Neuronal stem cell (in vitro differentiated cells): ENCODE data around the gene TBC1D22B.
A peak's percentile ranks its signal among the peaks of the same experiment; 100 is the strongest.

Experiments used
- DNase-seq: peaks from one replicate; pipeline ENCODE4 v3.0.0-alpha.2; 2013; ENCODE audit warnings: low spot score
- H2AFZ ChIP-seq: one replicate; pipeline ENCODE4 v1.6.1; 2013; ENCODE audit warnings: mild to moderate bottlenecking, low read length, inconsistent platforms
- H2AK5ac ChIP-seq: 2 replicates; pipeline ENCODE4 v1.6.1; 2013; ENCODE audit warnings: low read depth, mild to moderate bottlenecking, inconsistent platforms, low read length, moderate library complexity, mixed read lengths
- H2BK120ac ChIP-seq: 2 replicates; pipeline ENCODE4 v1.6.1; 2013; ENCODE audit warnings: low read depth, mild to moderate bottlenecking, inconsistent platforms, low read length, moderate library complexity, mixed read lengths
- H2BK12ac ChIP-seq: one replicate; pipeline ENCODE4 v1.6.1; 2013; ENCODE audit warnings: low read length, inconsistent platforms
- H2BK15ac ChIP-seq: 2 replicates; pipeline ENCODE4 v1.6.1; 2013; ENCODE audit warnings: mild to moderate bottlenecking, low read length, inconsistent platforms, mixed read lengths
- H2BK5ac ChIP-seq: one replicate; pipeline ENCODE4 v1.6.1; 2013; ENCODE audit warnings: inconsistent platforms, mild to moderate bottlenecking, low read length, moderate library complexity
- H3K14ac ChIP-seq: one replicate; pipeline ENCODE4 v1.6.1; 2013; ENCODE audit warnings: low read length, inconsistent platforms
- H3K18ac ChIP-seq: 2 replicates; pipeline ENCODE4 v1.6.1; 2013; ENCODE audit warnings: low read length, inconsistent platforms
- H3K23ac ChIP-seq: 2 replicates; pipeline ENCODE4 v1.6.1; 2013; ENCODE audit warnings: low read depth, mild to moderate bottlenecking, mixed read lengths, low read length, inconsistent platforms; ENCODE audit not compliant: poor library complexity
- H3K27ac ChIP-seq: replicated peaks from 3 replicates; pipeline ENCODE4 v1.5.1; 2013; ENCODE audit warnings: low read length, inconsistent platforms
- H3K27me3 ChIP-seq, 3 experiments: 2 replicates each; pipeline ENCODE4 v1.6.1; 2013; ENCODE audit warnings: low read length in 3 of 3, mild to moderate bottlenecking in 2 of 3, inconsistent platforms in 1 of 3, low read depth in 1 of 3, mixed read lengths in 1 of 3, moderate library complexity in 1 of 3; ENCODE audit not compliant: control insufficient read depth in 3 of 3, insufficient read depth in 3 of 3
- H3K36me3 ChIP-seq, 2 donors: replicated peaks in 1 of 2; 2 replicates each; pipeline ENCODE4 v1.6.1; 2013; ENCODE audit warnings: low read length in 2 of 2; ENCODE audit not compliant: control insufficient read depth in 2 of 2, insufficient read depth in 2 of 2
- H3K4ac ChIP-seq: 2 replicates; pipeline ENCODE4 v1.6.1; 2013; ENCODE audit warnings: inconsistent platforms, mild to moderate bottlenecking, low read length, moderate library complexity
- H3K4me1 ChIP-seq, 2 donors: 1 replicate in 1 of 2; 2 replicates in 1 of 2; pipeline ENCODE4 v1.6.1; 2013; ENCODE audit warnings: low read length in 2 of 2, low read depth in 1 of 2; ENCODE audit not compliant: control insufficient read depth in 2 of 2, insufficient read depth in 1 of 2
- H3K4me2 ChIP-seq: one replicate; pipeline ENCODE4 v1.6.1; 2013; ENCODE audit warnings: mild to moderate bottlenecking, low read length, inconsistent platforms; ENCODE audit not compliant: insufficient read depth, poor library complexity, severe bottlenecking
- H3K4me3 ChIP-seq, 2 donors: 2 replicates each; pipeline ENCODE4 v1.5.1; 2013; ENCODE audit warnings: low read length in 2 of 2, mild to moderate bottlenecking in 2 of 2, inconsistent platforms in 1 of 2, moderate library complexity in 1 of 2
- H3K79me1 ChIP-seq: one replicate; pipeline ENCODE4 v1.6.1; 2013; ENCODE audit warnings: low read depth, mild to moderate bottlenecking, inconsistent platforms, low read length, moderate library complexity
- H3K9ac ChIP-seq: one replicate; pipeline ENCODE4 v1.6.1; 2013; ENCODE audit warnings: mild to moderate bottlenecking, low read depth, low read length, inconsistent platforms; ENCODE audit not compliant: poor library complexity
- H3K9me3 ChIP-seq, 2 donors: replicated peaks in 1 of 2; 2 replicates each; pipeline versions ENCODE3 to v1.6.1; 2013; ENCODE audit warnings: low read length in 2 of 2, mild to moderate bottlenecking in 2 of 2, inconsistent platforms in 1 of 2, low read depth in 1 of 2, mixed read lengths in 1 of 2, moderate library complexity in 1 of 2; ENCODE audit not compliant: control insufficient read depth in 2 of 2, insufficient read depth in 1 of 2
- H4K8ac ChIP-seq: one replicate; pipeline ENCODE4 v1.6.1; 2013; ENCODE audit warnings: low read depth, mild to moderate bottlenecking, inconsistent platforms, low read length, moderate library complexity
- H4K91ac ChIP-seq: one replicate; pipeline ENCODE4 v1.6.1; 2013; ENCODE audit warnings: low read length, low read depth, mild to moderate bottlenecking, inconsistent platforms; ENCODE audit not compliant: poor library complexity
- WGBS, 2 donors: extraction: QIAGEN DNeasy Blood & Tissue Kit; methylation state at CpG; one replicate each; pipeline ENCODE4 v1.1.7; 2013; ENCODE audit warnings: missing lambda C conversion rate in 2 of 2, mixed read lengths in 1 of 2; ENCODE audit not compliant: insufficient read length in 2 of 2, insufficient replicate concordance in 1 of 2; ENCODE audit errors: extremely low coverage in 2 of 2; 5-methylcytosine and 5-hydroxymethylcytosine counted together

The TBC1D22B gene

GRCh38 chr6:37351027-37351426 lies 93.5 kb downstream of the TBC1D22B start:
- no peak overlapping the region for H3K27ac ChIP-seq
- H3K4me2 ChIP-seq = no peak overlapping the region
- peaks cover 2% of the 10 kb centered on the region for H3K79me1 ChIP-seq
- no peak overlapping the region for H4K8ac ChIP-seq
- no peak overlapping the region for H2AFZ ChIP-seq
- H2AK5ac ChIP-seq = no peak overlapping the region
- no peak overlapping the region for H2BK12ac ChIP-seq
- H2BK5ac ChIP-seq = no peak overlapping the region
- H3K9ac ChIP-seq = no peak overlapping the region
- H2BK15ac ChIP-seq = no peak overlapping the region
- peaks cover 0 to 2% of the 10 kb centered on the region in 2 donors for H3K4me1 ChIP-seq
- no peak overlapping the region for H3K23ac ChIP-seq
- no peak overlapping the region for H3K4ac ChIP-seq
- no peak for DNase-seq
- no peak overlapping the region for H4K91ac ChIP-seq
- no peak overlapping the region for H3K18ac ChIP-seq
- H3K36me3 ChIP-seq = no peaks in the 10 kb centered on the region
- no peaks in the 10 kb centered on the region for H3K9me3 ChIP-seq
- no peaks in the 10 kb centered on the region for H3K27me3 ChIP-seq
- no CpG with 5 or more reads among the region's 3 CpGs for WGBS, 2 donors
- no peak overlapping the region for H2BK120ac ChIP-seq
- H3K4me3 ChIP-seq = no peak overlapping the region
- no peak overlapping the region for H3K14ac ChIP-seq

- Histone ChIP-seq H3K18ac (no peak overlapping the region), H2BK120ac (no peak overlapping the region), H3K27ac (no peak overlapping the region), H3K14ac (no peak overlapping the region), H2BK5ac (no peak overlapping the region), H3K36me3 (no peaks in the 10 kb centered on the region), H2AFZ (no peak overlapping the region), H3K9me3 (no peaks in the 10 kb centered on the region), H3K4ac (no peak overlapping the region), H3K79me1 (peaks cover 6% of the 10 kb centered on the region), H2AK5ac (no peak overlapping the region), H3K9ac (no peak overlapping the region), H3K27me3 (no peaks in the 10 kb centered on the region), H4K8ac (no peak overlapping the region), H2BK15ac (no peak overlapping the region), H3K4me1 (peaks cover 0 to 4% of the 10 kb centered on the region in 2 donors), H4K91ac (no peak overlapping the region), H2BK12ac (no peak overlapping the region), H3K23ac (no peak overlapping the region), H3K4me3 (no peak overlapping the region), H3K4me2 (no peak overlapping the region)
- WGBS, 2 donors = no CpG with 5 or more reads among the region's 3 CpGs
- DNase-seq = no peak
Measured at GRCh38 chr6:37352384-37352783, 94.8 kb downstream of the TBC1D22B start.

GRCh38 chr6:37353761-37354525 lies 96.4 kb downstream of the TBC1D22B start, which contains the start of gene RNF8:
Gene RNF8 (plus strand): TSS chr6:37353983. CDS start chr6:37354165, 182 bp downstream.
- Histone ChIP-seq H3K9ac (peak within 1 kb of the TSS; percentile 90), H3K4ac (peak within 1 kb of the TSS; percentile 37), H2BK5ac (peak within 1 kb of the TSS; percentile 53), H3K9me3 (no peaks in the 10 kb centered on the region), H3K14ac (peak within 1 kb of the TSS; percentile 31), H3K18ac (peak within 1 kb of the TSS; percentile 97), H3K79me1 (peaks cover 6% of the 10 kb centered on the region), H3K4me3 (peak within 1 kb of the TSS; percentile 92), H3K23ac (peak within 1 kb of the TSS; percentile 96), H2AFZ (peak within 1 kb of the TSS; percentile 99), H3K27me3 (no peaks in the 10 kb centered on the region), H3K4me1 (peaks cover 0 to 4% of the 10 kb centered on the region in 2 donors), H2AK5ac (peak within 1 kb of the TSS; percentile 75), H3K4me2 (peak within 1 kb of the TSS; percentile 92), H2BK120ac (peak within 1 kb of the TSS; percentile 99), H4K8ac (no peak within 1 kb of the TSS), H3K27ac (peak within 1 kb of the TSS; percentile 89), H2BK15ac (peak within 1 kb of the TSS; percentile 37), H4K91ac (no peak within 1 kb of the TSS), H3K36me3 (peaks cover 0 to under 1% of the 10 kb centered on the region in 2 donors), H2BK12ac (peak within 1 kb of the TSS; percentile 41)
- peak; percentile 80 for DNase-seq
- WGBS, 2 donors = no CpG with 5 or more reads among the region's 54 CpGs

- H2BK12ac ChIP-seq = no peak overlapping the region
- H2BK15ac ChIP-seq = peak overlapping the region; percentile 37
- peak overlapping the region; percentile 37 for H3K4ac ChIP-seq
- peaks cover 6% of the 10 kb centered on the region for H3K79me1 ChIP-seq
- WGBS, 2 donors = no CpG with 5 or more reads among the region's 44 CpGs
- peak overlapping the region; percentile 99 for H2AFZ ChIP-seq
- peak overlapping the region; percentile 90 for H3K9ac ChIP-seq
- H3K27me3 ChIP-seq = no peaks in the 10 kb centered on the region
- H3K23ac ChIP-seq = no peak overlapping the region
- peak overlapping the region; percentile 92 for H3K4me3 ChIP-seq
- no peak overlapping the region for H4K91ac ChIP-seq
- H3K14ac ChIP-seq = no peak overlapping the region
- peak overlapping the region; percentile 56 for H2AK5ac ChIP-seq
- H3K4me2 ChIP-seq = peak overlapping the region; percentile 92
- H3K4me1 ChIP-seq = peaks cover under 1 to 4% of the 10 kb centered on the region in 2 donors
- no peak overlapping the region for H2BK120ac ChIP-seq
- DNase-seq = peak; percentile 8
- peak overlapping the region; percentile 97 for H3K18ac ChIP-seq
- no peak overlapping the region for H4K8ac ChIP-seq
- no peak overlapping the region for H3K27ac ChIP-seq
- peaks cover 0 to 8% of the 10 kb centered on the region in 2 donors for H3K36me3 ChIP-seq
- H3K9me3 ChIP-seq = no peaks in the 10 kb centered on the region
- H2BK5ac ChIP-seq = peak overlapping the region; percentile 53
Measured at GRCh38 chr6:37354526-37355384, 97.2 kb downstream of the TBC1D22B start.
